ENCODE measurements around the gene GNAS.

DNA sequence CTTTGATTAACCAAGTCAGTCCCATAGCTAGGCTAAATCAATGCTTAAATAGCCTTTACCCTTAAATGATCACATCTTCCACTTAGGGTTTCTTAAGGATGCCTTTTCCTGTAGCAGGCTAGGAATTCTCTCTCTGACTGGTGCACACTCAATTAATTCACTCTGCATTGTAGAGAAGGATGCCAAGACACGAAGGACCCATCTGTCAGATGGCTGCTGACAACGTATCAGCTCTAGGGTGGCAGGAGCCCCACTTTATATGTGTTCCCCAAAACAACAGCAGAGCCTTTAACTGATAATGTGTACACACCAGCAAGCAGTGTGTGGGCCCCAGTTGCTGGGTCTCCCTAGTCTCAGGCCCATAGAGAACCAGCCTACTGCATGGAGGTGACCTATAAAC, 13.3 kb downstream of the GNAS start:
- TF ChIP-seq, protein P1, sequence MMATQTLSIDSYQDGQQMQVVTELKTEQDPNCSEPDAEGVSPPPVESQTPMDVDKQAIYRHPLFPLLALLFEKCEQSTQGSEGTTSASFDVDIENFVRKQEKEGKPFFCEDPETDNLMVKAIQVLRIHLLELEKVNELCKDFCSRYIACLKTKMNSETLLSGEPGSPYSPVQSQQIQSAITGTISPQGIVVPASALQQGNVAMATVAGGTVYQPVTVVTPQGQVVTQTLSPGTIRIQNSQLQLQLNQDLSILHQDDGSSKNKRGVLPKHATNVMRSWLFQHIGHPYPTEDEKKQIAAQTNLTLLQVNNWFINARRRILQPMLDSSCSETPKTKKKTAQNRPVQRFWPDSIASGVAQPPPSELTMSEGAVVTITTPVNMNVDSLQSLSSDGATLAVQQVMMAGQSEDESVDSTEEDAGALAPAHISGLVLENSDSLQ (IDR thresholded peaks at IDR 0.05): no peak
- TF ChIP-seq NFRKB (IDR thresholded peaks at IDR 0.05) (no peak), BHLHE40 (IDR thresholded peaks at IDR 0.05; ENCODE audit: borderline replicate concordance) (no peak), SP1 (IDR thresholded peaks at IDR 0.05) (no peak), FOXM1 (IDR thresholded peaks at IDR 0.05; ENCODE audit: borderline replicate concordance) (no peak), FOXA1 (IDR thresholded peaks at IDR 0.05) (no peak), L3MBTL2 (conservative IDR thresholded peaks at IDR 0.05) (no peak), FOXK2 (IDR thresholded peaks at IDR 0.05) (no peak), ELF4 (IDR thresholded peaks at IDR 0.05) (no peak), CTBP1 (IDR thresholded peaks at IDR 0.05; ENCODE audit: borderline replicate concordance) (no peak), TARDBP (IDR thresholded peaks at IDR 0.05) (no peak), SUZ12 (IDR thresholded peaks at IDR 0.05) (no peak)
